Thymus (tissue), 11 donors: Measurements from ENCODE around the gene WEE1. TPM values are rescaled to one million over a fixed set of nuclear protein-coding genes. Genes with fewer than 3 reads are reported as not detected.

Source experiments
- DNase-seq, 9 donors: peaks; one replicate each; pipeline ENCODE4 v3.0.0-alpha.2; 2013; ENCODE audit warnings: low spot score in 9 of 9, low read depth in 6 of 9, missing footprints in 1 of 9
- H3K27ac ChIP-seq, 2 donors: one replicate each; pipeline ENCODE4 v1.5.1; 2013; ENCODE audit warnings: control low read depth in 1 of 2, low read depth in 1 of 2, low read length in 1 of 2, mild to moderate bottlenecking in 1 of 2, moderate library complexity in 1 of 2
- H3K27me3 ChIP-seq, 2 donors: one replicate each; pipeline ENCODE4 v1.5.1; 2013; ENCODE audit warnings: low read length in 1 of 2; ENCODE audit not compliant: control insufficient read depth in 2 of 2, insufficient read depth in 1 of 2
- H3K36me3 ChIP-seq, 2 donors: one replicate each; pipeline ENCODE4 v1.5.1; 2013; ENCODE audit warnings: low read length in 1 of 2, mild to moderate bottlenecking in 1 of 2, moderate library complexity in 1 of 2; ENCODE audit not compliant: control insufficient read depth in 2 of 2, insufficient read depth in 2 of 2
- H3K4me1 ChIP-seq, 2 donors: one replicate each; pipeline ENCODE4 v1.5.1; 2013; ENCODE audit warnings: low read length in 2 of 2; ENCODE audit not compliant: control insufficient read depth in 2 of 2, insufficient read depth in 2 of 2
- H3K4me3 ChIP-seq, 2 donors: one replicate each; pipeline ENCODE4 v1.5.1; 2013; ENCODE audit warnings: low read length in 2 of 2, control low read depth in 1 of 2, mild to moderate bottlenecking in 1 of 2
- H3K9me3 ChIP-seq, 2 donors: one replicate each; pipeline ENCODE4 v1.5.1; 2013; ENCODE audit warnings: low read length in 1 of 2, mild to moderate bottlenecking in 1 of 2; ENCODE audit not compliant: control insufficient read depth in 2 of 2, insufficient read depth in 1 of 2
- WGBS: extraction: QIAGEN DNeasy Blood & Tissue Kit; methylation state at CpG from one replicate; pipeline ENCODE4 v1.1.7; 2013; 5-methylcytosine and 5-hydroxymethylcytosine counted together
- polyA plus RNA-seq: library from polyadenylated mRNA; stranded (reverse); fragments of 200-250 nt; gene quantifications from one replicate; pipeline ENCODE4 v1.2.3, GENCODE V29; 2013
- total RNA-seq: library from RNA; stranded (reverse); fragments of 120-200 nt; gene quantifications from one replicate; pipeline ENCODE4 v1.2.4, GENCODE V29; 2013
- donor health status: healthy.

WEE1 gene
- total and polyA plus RNA-seq, 2 donors, result 10.9 to 35.5 TPM

DNA sequence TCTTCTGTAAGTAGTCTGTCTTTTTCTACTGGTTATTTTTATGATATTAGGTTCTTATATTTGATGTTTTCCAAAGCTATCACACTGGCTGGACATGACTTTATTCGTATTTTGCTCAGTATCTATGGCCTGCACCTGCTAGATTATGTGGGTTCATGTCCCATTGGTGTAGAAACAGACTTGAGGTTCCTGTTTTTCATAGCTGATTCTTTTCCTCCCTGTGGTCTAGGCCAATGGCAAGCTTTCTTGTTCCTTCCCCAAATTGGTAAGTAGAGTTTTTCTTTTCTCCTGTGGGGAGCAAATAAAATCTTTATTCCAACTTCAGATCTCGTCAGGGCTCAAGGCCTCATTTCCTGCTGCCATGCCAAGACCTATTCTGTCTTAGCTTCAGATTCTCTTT, 60.2 kb downstream of the WEE1 start:
- H3K27ac ChIP-seq, result no peak overlapping the region
- no peak overlapping the region for H3K4me3 ChIP-seq

GRCh38 chr11:9636691-9637090, 63.2 kb downstream of the WEE1 start:
- H3K4me3 ChIP-seq, result no peak overlapping the region
- no peaks in the 10 kb centered on the region for H3K27me3 ChIP-seq
- H3K36me3 ChIP-seq, result no peaks in the 10 kb centered on the region
- peaks cover 0 to 9% of the 10 kb centered on the region in 2 donors for H3K4me1 ChIP-seq
- DNase-seq, result no peak
- H3K27ac ChIP-seq, result no peak overlapping the region
- H3K9me3 ChIP-seq, result peaks cover 0 to 4% of the 10 kb centered on the region in 2 donors
- 97% methylated on average over 1 of the region's 1 CpG for WGBS

More for the DNA sequence above, 60.2 kb downstream of the WEE1 start:
- Histone ChIP-seq H3K4me1 (no peaks in the 10 kb centered on the region), H3K9me3 (peaks cover 0 to 4% of the 10 kb centered on the region in 2 donors), H3K36me3 (no peaks in the 10 kb centered on the region), H3K27me3 (no peaks in the 10 kb centered on the region)
- no peak for DNase-seq
- 41% methylated on average over 2 of the region's 2 CpGs for WGBS

GRCh38 chr11:9639099-9639498, 65.6 kb downstream of the WEE1 start:
- H3K4me3 ChIP-seq, result no peak overlapping the region
- H3K36me3 ChIP-seq, result no peaks in the 10 kb centered on the region
- peak in 1 of 9 donors; percentile 33 for DNase-seq
- no peak overlapping the region for H3K27ac ChIP-seq
- H3K27me3 ChIP-seq, result no peaks in the 10 kb centered on the region
- H3K9me3 ChIP-seq, result peaks cover 0 to 4% of the 10 kb centered on the region in 2 donors
- peaks cover 0 to 9% of the 10 kb centered on the region in 2 donors for H3K4me1 ChIP-seq
- 62% methylated on average over 5 of the region's 5 CpGs for WGBS

Other genes with a start within 250 kb of the WEE1 start
- gene IPO7, start 189.0 kb upstream of the WEE1 start, total RNA-seq, result 45.2 TPM
- gene IPO7, start 189.0 kb upstream of the WEE1 start, polyA plus RNA-seq, result 26.4 TPM
- gene ZNF143, start 112.7 kb upstream of the WEE1 start, total RNA-seq, result 36.6 TPM
- gene ZNF143, start 112.7 kb upstream of the WEE1 start, polyA plus RNA-seq, result 27.2 TPM
- 12.0 TPM for gene SWAP70, start 90.4 kb downstream of the WEE1 start, total RNA-seq
- gene SWAP70, start 90.4 kb downstream of the WEE1 start, polyA plus RNA-seq, result 17.8 TPM